ENCODE measurements around the gene H19.

Gene H19

DNA sequence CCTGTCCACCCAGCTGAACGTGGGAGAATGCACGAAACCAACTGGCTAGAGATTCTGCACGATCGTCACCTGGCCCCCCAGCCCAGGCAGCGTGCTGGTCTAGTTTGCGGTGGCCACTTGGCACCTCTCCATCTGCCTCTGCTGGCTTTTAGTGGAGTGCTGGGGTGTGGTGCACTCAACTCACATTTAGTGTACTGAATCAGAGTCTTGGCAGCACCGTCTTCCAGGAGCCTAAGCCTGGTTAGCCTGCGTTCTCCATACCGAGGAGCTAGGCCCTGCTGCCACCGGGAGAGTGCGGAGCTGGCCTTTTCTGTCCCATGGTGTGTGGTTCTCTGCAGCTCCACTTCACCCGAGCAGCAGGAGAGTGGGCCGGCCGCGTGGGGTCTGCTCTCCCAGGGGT lies 47.7 kb downstream of the H19 start:
- no peak for DNase-seq (ENCODE audit: extremely low spot score)
- TF ChIP-seq HDGF (IDR thresholded peaks at IDR 0.05; ENCODE audit: borderline replicate concordance) (no peak), FOXM1 (IDR thresholded peaks at IDR 0.05; ENCODE audit: borderline replicate concordance) (no peak), FOXA1 (IDR thresholded peaks at IDR 0.05) (no peak), CTBP1 (IDR thresholded peaks at IDR 0.05; ENCODE audit: borderline replicate concordance) (no peak)
- TF ChIP-seq, protein P1, sequence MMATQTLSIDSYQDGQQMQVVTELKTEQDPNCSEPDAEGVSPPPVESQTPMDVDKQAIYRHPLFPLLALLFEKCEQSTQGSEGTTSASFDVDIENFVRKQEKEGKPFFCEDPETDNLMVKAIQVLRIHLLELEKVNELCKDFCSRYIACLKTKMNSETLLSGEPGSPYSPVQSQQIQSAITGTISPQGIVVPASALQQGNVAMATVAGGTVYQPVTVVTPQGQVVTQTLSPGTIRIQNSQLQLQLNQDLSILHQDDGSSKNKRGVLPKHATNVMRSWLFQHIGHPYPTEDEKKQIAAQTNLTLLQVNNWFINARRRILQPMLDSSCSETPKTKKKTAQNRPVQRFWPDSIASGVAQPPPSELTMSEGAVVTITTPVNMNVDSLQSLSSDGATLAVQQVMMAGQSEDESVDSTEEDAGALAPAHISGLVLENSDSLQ (IDR thresholded peaks at IDR 0.05): no peak
- CTCF ChIA-PET: interaction anchor here (1.6 kb wide), 1 partner anchor 68 kb away, joined by 5 read pairs; no protein-coding TSS in a partner anchor
- POLR2A ChIA-PET: interaction anchor here (1.1 kb wide), 1 partner anchor 68 kb away, joined by 4 read pairs; no protein-coding TSS in a partner anchor

DNA sequence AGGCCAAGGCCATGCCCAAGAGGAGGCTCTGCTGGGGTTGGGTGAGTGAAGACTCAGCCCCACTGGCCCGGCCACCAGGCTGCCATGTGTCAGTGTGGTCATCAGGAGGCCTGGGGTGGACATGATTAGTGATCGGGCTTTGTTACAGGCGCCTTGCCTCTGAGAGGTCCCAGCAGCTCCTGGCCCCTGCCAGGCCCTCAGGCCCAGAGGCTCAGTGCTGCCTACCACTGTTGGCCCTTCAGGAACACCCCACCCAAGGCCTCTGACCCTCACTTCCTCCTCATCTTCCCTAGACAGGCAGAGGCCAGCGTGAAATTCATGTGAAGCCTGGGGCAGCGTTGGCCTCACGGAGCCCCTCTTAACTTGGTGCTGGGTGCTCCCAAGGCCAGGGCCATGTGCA lies 48.3 kb downstream of the H19 start:
- TF ChIP-seq LEF1 (IDR thresholded peaks at IDR 0.05; ENCODE audit: borderline replicate concordance): no peak
- DNase-seq (ENCODE audit: extremely low spot score): no peak
- ChIA-PET POLR2A (interaction anchor here (1.1 kb wide), 1 partner anchor 67 kb away, joined by 4 read pairs; no protein-coding TSS in a partner anchor), CTCF (interaction anchor here (1.2 to 1.6 kb wide), 3 partner anchors 67 to 297 kb away, joined by 4 to 5 read pairs (median 4); no protein-coding TSS in a partner anchor)

DNA sequence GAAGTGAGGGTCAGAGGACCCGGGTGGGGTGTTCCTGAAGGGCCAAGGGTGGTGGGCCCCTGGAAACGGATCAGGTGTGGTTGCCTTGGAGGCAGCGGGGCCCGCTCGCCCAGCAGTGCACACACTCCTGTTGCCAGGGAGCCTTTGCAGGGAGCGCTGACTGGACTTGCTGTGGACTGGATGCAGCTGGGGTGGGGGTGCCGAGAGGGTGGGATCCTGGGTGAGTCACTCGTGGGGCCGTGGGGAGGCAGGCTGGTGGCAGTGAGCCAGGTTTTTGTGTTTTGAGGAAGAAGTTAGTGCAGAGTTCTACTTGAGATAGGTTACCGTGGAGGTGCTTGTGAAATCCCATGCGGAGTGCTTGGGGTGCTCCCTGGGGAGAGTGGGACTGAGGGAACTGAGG lies 49.3 kb downstream of the H19 start:
- CTCF ChIA-PET: interaction anchor here (1.2 to 1.6 kb wide), 3 partner anchors 66 to 296 kb away, joined by 4 to 5 read pairs (median 4); no protein-coding TSS in a partner anchor
- POLR2A ChIA-PET: no interaction called here

DNA sequence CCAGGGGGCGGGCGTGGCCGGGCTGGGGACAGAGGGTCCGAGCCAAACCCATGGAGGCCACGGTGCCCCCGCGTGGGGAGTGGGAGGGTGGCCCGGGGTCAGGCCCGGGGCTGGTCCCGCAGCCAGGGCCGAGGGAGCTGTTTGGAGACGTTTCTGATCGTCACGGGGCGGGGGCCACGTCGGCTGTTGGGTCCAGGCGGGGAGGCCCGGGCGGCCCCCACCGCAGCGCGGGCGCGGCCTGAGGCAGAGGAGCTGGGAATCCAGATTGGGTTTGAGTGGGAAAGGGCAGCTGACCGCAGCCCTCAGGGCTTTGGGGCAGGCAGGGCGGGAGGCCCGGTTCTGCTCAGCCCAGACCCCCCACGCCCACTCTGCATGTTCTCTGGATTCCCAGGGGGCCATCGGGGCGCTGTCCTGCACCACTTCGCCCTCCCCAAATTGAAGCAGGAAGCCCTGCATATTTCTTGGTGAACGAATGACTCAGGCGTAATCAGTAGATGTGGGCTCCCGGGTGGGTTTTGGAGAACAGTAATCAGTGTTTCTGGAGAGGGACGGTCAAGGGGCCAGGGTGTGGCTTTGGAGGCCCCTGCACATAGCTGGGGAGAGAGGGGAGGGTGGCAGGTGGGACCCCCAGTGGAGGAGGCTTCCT lies 49.9 kb downstream of the H19 start:
- no peak for TF ChIP-seq ZNF384 (IDR thresholded peaks at IDR 0.05)
- TF ChIP-seq TARDBP (IDR thresholded peaks at IDR 0.05): no peak
- TF ChIP-seq BHLHE40 (IDR thresholded peaks at IDR 0.05; ENCODE audit: borderline replicate concordance): no peak
- no peak for TF ChIP-seq FOXK2 (IDR thresholded peaks at IDR 0.05)
- no peak for TF ChIP-seq HDGF (IDR thresholded peaks at IDR 0.05; ENCODE audit: borderline replicate concordance)
- TF ChIP-seq FOXA1 (IDR thresholded peaks at IDR 0.05): no peak
- no peak for TF ChIP-seq SUZ12 (IDR thresholded peaks at IDR 0.05)
- no peak for TF ChIP-seq L3MBTL2 (conservative IDR thresholded peaks at IDR 0.05)
- TF ChIP-seq, protein P1 (IDR thresholded peaks at IDR 0.05): no peak
- no peak for TF ChIP-seq NFRKB (IDR thresholded peaks at IDR 0.05)
- TF ChIP-seq ELF4 (IDR thresholded peaks at IDR 0.05): no peak
- TF ChIP-seq LEF1 (IDR thresholded peaks at IDR 0.05; ENCODE audit: borderline replicate concordance): no peak
- TF ChIP-seq CTBP1 (IDR thresholded peaks at IDR 0.05; ENCODE audit: borderline replicate concordance): no peak
- TF ChIP-seq ARNT (IDR thresholded peaks at IDR 0.05): no peak
- no peak for TF ChIP-seq FOXM1 (IDR thresholded peaks at IDR 0.05; ENCODE audit: borderline replicate concordance)
- ChIA-PET CTCF (interaction anchor here (1.4 kb wide), 1 partner anchor 204 kb away, joined by 4 read pairs; no protein-coding TSS in a partner anchor), POLR2A (interaction anchor here (0.7 to 0.8 kb wide), 2 partner anchors 65 to 209 kb away, joined by 3 to 5 read pairs; no protein-coding TSS in a partner anchor)
- no peak for DNase-seq (ENCODE audit: extremely low spot score)

More for the DNA sequence above, 49.3 kb downstream of the H19 start:
- TF ChIP-seq, protein P1 (IDR thresholded peaks at IDR 0.05): no peak
- TF ChIP-seq FOXA1 (IDR thresholded peaks at IDR 0.05) (no peak), FOXK2 (IDR thresholded peaks at IDR 0.05) (no peak), ELF4 (IDR thresholded peaks at IDR 0.05) (no peak), ZNF384 (IDR thresholded peaks at IDR 0.05) (no peak), FOXM1 (IDR thresholded peaks at IDR 0.05; ENCODE audit: borderline replicate concordance) (no peak), ARNT (IDR thresholded peaks at IDR 0.05) (no peak), SP1 (IDR thresholded peaks at IDR 0.05) (no peak), L3MBTL2 (conservative IDR thresholded peaks at IDR 0.05) (no peak), HDGF (IDR thresholded peaks at IDR 0.05; ENCODE audit: borderline replicate concordance) (no peak), NFRKB (IDR thresholded peaks at IDR 0.05) (no peak), CTBP1 (IDR thresholded peaks at IDR 0.05; ENCODE audit: borderline replicate concordance) (no peak), SUZ12 (IDR thresholded peaks at IDR 0.05) (no peak), BHLHE40 (IDR thresholded peaks at IDR 0.05; ENCODE audit: borderline replicate concordance) (no peak), TARDBP (IDR thresholded peaks at IDR 0.05) (no peak), LEF1 (IDR thresholded peaks at IDR 0.05; ENCODE audit: borderline replicate concordance) (no peak)
- no peak for DNase-seq (ENCODE audit: extremely low spot score)

DNA sequence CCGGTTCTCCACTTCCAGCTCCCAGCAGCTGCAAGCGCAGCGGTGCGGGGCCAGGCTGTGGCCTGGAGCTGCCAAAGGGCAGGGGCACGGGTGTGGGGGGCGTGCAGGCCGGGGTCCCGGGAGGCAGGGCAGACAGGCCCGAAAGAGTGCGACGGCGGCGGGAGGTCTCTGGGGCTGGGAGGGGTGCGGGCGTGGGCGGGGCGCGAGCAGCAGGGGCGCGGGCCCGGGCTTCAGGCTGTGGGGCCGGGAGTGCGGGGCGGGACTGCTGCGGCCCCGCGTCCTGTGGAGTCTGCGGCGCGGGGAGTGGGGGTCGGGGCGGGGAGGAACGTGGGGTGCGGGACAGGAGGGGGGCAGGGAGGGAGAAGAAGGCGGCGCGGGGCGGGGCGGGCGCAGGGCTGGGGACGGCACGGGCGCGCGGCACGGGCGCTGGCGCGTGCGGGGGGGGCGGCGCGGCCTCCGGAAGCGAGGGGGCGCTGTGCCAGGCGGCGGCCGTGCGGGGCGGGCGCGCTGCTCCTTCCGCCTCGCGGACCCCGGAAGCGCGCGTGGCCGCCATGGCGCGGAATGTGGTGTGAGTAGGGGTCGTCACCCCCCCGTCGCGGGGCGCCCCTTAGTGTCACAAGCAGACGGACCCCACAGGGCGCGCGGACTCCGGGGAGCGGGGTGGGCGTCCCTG lies 50.7 kb downstream of the H19 start, which contains the start of gene MRPL23:
Gene MRPL23 (plus strand): TSS at position 521 of the 673 bp plus-strand sequence. CDS start 31 bp downstream, at position 552.
- ChIA-PET POLR2A (no interaction called here), CTCF (no interaction called here)
- no peak for DNase-seq (ENCODE audit: extremely low spot score)
- TF ChIP-seq ELF4 (IDR thresholded peaks at IDR 0.05) (no peak), FOXK2 (IDR thresholded peaks at IDR 0.05) (no peak), L3MBTL2 (conservative IDR thresholded peaks at IDR 0.05) (no peak), ZNF384 (IDR thresholded peaks at IDR 0.05) (no peak), BHLHE40 (IDR thresholded peaks at IDR 0.05; ENCODE audit: borderline replicate concordance) (no peak), LEF1 (IDR thresholded peaks at IDR 0.05; ENCODE audit: borderline replicate concordance) (no peak), FOXM1 (IDR thresholded peaks at IDR 0.05; ENCODE audit: borderline replicate concordance) (no peak), NFRKB (IDR thresholded peaks at IDR 0.05) (no peak), CTBP1 (IDR thresholded peaks at IDR 0.05; ENCODE audit: borderline replicate concordance) (no peak), TARDBP (IDR thresholded peaks at IDR 0.05) (no peak), SUZ12 (IDR thresholded peaks at IDR 0.05) (no peak)
- TF ChIP-seq, protein P1 (IDR thresholded peaks at IDR 0.05): no peak

All from HEK293T (cell line).